ENCODE data around the gene WIPF2.

The WIPF2 gene

DNA sequence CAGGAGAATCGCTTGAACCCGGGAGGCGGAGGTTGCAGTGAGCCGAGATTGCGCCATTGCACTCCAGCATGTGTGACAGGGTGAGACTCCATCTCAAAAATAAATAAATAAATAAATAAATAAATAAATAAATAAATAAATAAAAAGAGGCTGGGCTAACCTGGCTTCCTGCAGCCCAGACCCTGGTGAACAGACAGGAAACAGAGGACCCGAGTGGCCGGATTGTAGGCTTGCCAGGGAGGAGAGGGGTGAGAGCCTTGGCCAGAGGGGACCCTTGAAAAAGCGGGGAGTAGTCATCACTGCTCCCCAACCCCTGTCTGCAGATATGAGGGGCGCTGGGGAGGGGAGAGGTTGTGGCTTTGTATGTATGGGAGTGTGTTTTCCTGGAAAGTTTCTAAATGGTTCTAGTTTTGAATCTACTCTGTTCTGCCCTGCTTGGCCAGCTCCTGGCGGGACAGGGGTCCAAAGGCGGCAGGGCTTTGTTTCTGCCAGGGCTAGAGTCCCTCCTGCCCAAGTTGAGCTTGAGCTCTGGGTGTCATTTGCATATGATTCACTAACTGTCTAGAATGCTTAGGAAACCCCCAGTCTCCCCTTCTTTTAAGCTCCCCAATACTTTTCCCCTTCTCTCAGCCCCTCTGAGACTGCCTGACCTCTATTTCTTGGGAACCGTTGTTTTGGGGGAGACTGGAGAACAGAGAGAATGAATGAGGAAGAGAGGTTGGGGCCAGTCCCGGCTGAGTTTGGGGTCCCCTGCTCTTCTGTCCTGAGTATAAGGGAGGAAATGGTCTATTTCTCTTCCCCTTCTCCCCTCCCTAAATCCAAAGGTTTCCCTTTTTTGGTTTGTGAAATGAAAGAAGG is 106.3 kb downstream of the WIPF2 start:
- no peak for DNase-seq (ENCODE audit: low read depth in 3 of 3, low spot score in 1 of 3)

DNA sequence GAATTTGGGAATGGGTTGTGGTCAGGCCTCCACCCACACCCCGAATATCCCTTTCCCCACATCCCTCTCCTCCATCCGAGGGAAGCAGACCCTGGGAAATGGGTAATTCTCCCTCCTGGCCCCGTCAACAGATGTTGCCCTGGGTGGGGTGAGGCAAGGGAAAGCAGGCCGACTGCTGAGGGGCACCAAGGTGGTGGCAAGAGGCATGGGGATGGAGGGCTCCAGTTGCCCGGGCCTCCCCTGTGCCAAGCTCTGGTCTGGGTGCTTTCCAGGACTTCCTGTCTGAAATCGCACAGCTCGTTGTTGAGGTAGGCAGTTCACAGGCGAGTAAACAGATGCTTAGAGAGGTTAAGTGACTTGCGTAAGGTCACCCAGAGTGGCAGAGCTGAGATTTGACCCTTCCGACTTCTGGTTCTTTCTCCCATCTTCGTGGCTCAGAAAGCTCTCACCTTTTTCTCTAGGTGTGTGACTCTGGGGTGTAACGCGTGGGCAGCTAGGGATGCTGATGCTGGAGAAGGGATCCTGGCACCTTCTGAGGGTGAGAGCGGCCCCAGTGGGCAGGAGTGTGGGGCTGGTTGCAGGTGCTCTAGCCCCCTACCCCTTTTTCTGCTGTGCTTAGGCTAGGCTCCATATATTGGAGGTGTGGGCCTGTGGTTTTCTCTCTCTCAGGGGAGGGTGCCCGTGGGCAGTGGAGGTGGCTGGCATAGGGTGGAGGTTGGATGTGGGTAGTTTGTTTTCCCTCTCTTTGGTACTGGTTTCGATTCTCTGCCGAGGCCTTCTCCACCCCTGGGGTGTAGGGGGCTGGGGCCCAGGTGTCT is 107.1 kb downstream of the WIPF2 start:
- no peak for DNase-seq (ENCODE audit: low read depth in 3 of 3, low spot score in 1 of 3)

DNA sequence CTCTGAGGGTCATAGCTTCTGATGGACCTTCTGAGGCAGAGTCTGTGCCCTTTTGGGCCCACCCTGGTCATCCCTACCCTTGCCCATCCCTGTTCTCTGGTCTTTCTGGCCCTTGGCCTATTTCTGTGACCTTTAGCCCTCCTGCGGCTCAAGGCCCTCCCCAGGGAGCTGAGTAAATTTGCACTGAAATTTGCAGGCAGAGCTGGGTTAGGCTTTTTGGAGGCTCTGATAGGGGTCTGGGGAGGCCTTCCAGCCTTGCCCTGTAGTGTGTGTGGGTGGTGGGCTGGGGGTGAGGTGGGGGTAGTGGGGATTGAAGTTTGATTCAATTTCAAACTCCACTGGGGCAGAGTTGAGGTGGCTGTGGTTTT is 107.7 kb downstream of the WIPF2 start:
- no peak for DNase-seq (ENCODE audit: low read depth in 3 of 3, low spot score in 1 of 3)

DNA sequence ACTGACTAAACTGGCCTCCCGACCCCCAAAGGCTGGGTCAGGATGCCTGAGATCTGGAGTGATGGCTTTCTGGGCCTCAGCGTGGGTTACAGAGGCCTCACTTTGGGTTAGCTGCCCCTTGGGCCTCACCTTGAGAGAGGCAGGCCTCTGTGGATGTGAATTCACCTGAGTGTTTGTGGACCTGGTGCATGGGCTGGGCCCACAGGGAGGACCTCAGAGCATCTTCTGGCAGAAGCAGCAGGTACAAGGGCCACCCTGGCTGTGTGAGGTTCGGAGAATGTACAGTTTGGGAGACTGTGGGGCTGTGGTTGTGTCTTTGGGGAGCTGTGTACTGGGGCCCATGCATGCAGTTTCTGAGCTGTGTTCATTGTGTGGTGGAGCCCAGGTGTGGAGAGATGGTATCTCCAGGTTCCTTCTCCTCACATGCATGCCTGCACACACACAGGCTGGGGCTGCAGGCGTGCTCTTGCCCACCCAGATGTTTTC is 108.2 kb downstream of the WIPF2 start:
- DNase-seq (ENCODE audit: low read depth in 3 of 3, low spot score in 1 of 3), result no peak

DNA sequence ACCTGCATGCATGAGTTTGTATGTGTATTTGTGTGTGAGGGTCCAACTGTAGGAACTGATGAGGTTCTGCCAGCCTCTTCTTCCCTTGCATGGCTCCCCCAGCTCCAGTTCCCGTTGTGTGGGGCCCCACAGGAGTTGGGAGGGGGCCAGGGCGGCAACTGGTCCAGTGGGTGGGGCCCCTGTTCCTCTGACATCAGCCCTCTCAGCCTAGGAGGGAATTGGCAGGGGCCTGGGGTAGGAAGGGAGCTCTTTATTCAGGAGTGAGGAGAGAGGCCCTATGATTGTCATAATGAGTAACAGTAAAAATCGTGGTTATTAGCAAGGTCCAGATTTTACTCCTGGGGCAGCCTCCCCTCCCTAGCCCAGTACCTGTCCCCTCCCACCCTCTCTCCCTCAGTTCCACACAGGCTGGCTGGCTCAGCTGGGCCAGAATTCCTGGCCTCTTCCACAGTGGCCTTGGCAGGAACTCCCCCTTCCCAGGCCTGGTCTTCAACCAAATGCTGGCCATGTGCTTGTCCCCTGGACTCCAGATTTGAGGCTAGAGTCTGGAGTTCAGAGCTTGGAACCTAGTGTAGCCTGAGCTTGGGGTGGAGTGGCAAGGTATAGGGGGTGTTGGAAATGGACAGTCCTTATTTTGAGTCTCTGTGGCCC is 108.8 kb downstream of the WIPF2 start:
- DNase-seq (ENCODE audit: low read depth in 3 of 3, low spot score in 1 of 3), result no peak

DNA sequence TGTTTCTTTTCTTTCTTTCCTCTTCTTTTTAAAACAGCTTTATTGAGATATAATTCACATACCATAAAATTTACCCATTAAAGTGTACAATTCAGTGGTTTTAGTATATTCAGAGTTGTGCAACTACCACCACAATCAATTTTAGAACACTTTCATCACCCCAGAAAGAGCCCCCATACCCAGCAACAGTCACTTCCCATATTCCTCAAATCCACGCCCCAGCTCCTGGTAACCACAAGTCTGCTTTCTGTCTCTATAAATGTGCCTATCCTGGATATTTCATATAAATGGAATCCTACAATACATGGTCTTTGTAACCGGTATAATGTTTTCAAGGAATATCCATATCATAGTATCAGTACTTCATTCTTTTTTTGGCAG is 109.3 kb downstream of the WIPF2 start:
- no peak for DNase-seq (ENCODE audit: low read depth in 3 of 3, low spot score in 1 of 3)

DNA sequence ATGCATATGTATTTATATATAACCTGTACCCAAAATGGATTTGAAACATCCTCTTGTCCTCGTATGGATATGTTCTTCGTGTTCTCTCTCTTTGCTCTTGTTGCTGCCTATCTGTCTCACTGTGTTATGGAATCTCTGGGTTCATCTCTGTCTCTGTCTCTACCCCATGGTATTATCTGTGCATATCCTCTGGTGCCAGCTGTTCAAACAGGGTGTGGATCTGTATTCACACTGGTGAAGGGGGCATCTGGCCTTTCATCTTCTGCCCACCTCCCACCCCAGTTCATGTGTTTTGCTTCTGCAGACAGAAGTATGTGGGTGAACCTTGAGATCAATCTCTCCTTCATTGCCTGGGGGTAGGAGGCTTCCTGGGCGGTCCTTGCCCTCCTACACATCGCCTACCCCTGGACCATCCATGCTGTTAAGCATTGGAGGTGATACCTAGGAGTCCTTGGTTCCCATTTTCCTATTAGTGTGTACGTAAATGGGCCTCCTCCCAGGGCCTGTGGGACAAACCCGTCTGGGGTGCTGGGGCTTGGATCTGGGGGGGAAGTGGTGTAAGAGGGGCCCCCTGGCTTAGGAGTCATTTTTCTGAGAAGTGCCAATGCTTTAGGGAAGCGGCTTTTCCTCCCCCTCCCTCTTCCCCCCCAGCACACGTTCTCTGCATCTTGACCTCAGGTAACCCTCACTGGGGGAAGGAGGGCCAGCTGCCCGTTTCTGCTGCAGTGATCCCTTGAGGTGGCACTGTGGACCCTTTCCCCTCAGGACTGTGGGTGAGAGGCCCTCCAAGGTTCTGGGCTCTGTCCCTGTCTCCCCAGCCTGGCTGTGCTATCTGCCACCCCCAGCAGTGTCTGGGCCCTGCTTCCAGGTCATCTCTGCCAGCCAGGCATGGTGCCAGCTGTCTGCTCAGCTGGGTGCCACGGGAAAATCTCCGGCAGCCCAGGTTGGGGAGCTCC is 111.0 kb downstream of the WIPF2 start:
- no peak for DNase-seq (ENCODE audit: low read depth in 3 of 3, low spot score in 1 of 3)

DNA sequence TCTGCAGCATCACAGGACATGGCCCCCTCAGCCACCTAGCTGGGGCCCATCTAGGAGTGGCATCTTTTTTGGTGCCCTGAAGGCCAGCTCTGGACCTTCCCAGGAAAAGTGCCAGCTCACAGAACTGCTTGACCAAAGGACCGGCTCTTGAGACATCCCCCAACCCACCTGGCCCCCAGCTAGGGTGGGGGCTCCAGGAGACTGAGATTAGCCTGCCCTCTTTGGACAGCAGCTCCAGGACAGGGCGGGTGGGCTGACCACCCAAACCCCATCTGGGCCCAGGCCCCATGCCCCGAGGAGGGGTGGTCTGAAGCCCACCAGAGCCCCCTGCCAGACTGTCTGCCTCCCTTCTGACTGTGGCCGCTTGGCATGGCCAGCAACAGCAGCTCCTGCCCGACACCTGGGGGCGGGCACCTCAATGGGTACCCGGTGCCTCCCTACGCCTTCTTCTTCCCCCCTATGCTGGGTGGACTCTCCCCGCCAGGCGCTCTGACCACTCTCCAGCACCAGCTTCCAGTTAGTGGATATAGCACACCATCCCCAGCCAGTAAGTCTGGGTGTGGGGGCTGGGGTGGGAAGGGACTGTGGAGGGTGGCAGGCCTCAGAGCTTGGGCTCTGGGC is 111.9 kb downstream of the WIPF2 start:
- DNase-seq (ENCODE audit: low read depth in 3 of 3, low spot score in 1 of 3), result no peak

DNA sequence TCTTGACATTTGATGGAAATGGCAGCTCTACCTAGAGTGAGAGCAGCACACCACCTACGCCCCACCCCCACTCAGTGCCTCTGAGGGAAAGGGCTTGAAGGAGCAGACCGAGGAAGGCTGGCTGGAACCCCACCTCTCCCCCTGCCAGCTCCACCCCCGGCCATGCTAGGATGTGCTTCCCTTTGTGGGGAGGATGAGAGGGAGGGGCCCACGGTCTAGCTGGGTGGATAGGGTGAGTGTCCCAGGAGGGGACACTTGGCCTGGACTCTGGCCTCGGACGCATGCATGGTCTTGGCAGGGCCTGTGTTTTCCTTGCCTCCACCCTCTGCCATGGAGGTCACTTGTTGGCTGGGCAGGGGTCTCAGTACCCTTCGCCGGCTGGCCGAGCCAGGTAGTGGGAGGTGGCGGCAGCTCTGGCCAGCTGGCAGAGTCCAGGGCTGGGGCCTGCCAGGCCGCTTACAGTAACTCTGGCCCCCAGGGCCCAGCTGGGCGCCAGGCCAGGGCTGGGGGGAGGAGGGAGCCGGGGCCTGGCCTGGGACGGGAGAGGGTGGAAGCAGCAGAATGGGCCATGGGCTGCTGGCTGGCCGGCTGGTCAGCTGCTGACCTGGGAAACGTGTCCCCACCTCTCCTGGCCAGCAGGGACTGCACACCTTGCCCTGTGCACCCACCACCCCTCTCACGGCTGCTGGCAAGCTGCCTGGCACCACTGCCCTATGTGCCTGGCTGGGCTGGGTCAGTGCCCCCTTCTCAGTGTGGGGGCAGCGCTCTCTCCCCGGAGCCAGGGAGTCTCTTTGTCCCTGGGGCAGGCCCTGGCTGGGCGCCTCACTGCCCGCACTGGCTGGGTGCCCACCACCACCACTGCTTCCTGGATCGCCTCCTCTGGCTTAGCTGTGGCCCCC is 112.9 kb downstream of the WIPF2 start:
- no peak for DNase-seq (ENCODE audit: low read depth in 3 of 3, low spot score in 1 of 3)
